Thyroid gland (tissue), 4 donors: ENCODE measurements around the gene SKI.

ENCODE experiments used
- POLR2A ChIP-seq, 2 donors: fragments of 450-650 bp; IDR thresholded peaks; one replicate each; pipeline ENCODE4 v1.6.1; 2017; ENCODE audit warnings: antibody characterized with exemption in 2 of 2, mild to moderate bottlenecking in 2 of 2, moderate library complexity in 1 of 2
- TF ChIP-seq, protein P1 (sequence below), 6 experiments: fragments of 200-600 bp in 3 of 6; fragments of 450-650 bp in 3 of 6; sonication (generic) in 3 of 6; IDR thresholded peaks; one replicate each; pipeline ENCODE4 v1.5.1; 2016 to 2019; ENCODE audit warnings: antibody characterized with exemption in 6 of 6, mild to moderate bottlenecking in 2 of 6, inconsistent platforms in 1 of 6, moderate library complexity in 1 of 6

DNA sequence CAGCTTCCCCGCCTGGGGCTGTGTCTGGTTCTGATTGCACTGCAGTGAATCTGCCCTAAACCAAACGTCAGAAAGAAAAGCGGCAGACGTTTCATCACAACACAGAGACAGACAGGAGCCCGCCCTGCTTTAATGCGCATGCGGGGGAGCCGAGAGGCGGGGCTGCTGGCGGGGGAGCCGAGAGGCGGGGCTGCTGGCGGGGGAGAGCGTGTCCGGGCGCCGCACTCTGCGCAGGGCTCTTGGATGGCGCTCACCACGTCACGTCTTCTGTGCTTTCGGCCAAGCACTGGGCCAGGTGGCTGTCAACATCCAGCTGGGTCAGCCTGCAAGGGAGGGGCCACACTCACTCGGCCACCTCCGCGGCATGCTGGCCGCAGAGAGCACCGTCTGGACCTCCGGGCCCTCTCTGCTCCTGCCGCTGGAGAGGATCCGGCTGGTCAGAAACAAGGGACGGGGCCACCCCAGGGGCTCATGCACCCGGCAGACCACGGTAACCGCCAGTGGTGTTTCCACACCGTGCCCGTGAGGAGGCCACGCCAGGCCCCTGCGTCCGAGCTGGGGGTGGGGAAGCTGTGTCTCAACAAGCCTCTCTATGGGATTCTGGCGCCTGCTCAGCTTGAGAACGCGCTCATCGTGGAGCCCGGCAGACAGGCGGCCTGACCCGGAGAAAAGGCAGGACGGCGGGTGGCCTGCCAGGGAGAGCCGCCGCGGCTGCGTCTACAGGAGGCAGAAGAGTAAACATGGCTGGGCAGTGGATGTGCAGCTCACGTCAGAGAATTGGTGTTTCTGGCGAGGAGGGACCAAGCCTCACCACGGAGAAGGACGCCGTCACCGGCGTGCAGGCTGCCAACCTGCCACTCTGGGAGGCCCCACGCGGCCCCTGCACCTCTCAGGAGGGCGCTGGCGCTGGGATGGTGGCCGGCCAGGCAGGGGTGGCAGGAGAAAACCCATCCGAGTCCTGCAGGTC, 38.4 kb upstream of the SKI start:
- TF ChIP-seq, protein P1, sequence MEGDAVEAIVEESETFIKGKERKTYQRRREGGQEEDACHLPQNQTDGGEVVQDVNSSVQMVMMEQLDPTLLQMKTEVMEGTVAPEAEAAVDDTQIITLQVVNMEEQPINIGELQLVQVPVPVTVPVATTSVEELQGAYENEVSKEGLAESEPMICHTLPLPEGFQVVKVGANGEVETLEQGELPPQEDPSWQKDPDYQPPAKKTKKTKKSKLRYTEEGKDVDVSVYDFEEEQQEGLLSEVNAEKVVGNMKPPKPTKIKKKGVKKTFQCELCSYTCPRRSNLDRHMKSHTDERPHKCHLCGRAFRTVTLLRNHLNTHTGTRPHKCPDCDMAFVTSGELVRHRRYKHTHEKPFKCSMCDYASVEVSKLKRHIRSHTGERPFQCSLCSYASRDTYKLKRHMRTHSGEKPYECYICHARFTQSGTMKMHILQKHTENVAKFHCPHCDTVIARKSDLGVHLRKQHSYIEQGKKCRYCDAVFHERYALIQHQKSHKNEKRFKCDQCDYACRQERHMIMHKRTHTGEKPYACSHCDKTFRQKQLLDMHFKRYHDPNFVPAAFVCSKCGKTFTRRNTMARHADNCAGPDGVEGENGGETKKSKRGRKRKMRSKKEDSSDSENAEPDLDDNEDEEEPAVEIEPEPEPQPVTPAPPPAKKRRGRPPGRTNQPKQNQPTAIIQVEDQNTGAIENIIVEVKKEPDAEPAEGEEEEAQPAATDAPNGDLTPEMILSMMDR (IDR thresholded peaks at IDR 0.05): no peak
- peak; percentile 54 to 93 for TF ChIP-seq POLR2A (IDR thresholded peaks at IDR 0.05)
